Upper lobe of left lung (tissue), 4 donors: ENCODE results near the gene RPE65.
"Not testable (repeated sequence)": the region's sequence is repeated elsewhere in the genome, so short reads cannot be mapped to it uniquely, and the experiment has no call there.

Experiments
- CTCF ChIP-seq, 6 experiments: fragments of 450-650 bp in 4 of 6; fragments of 200-600 bp in 2 of 6; sonication (generic) in 2 of 6; IDR thresholded peaks; one replicate each; pipeline ENCODE4 v1.5.1; 2016 to 2019; ENCODE audit warnings: antibody characterized with exemption in 6 of 6
- EP300 ChIP-seq, 4 donors: sonication (generic); formaldehyde crosslinking; IDR thresholded peaks; one replicate each; pipeline ENCODE4 v1.5.1; 2017; ENCODE audit warnings: antibody characterized with exemption in 4 of 4, control low read depth in 2 of 4
- POLR2A ChIP-seq, 4 donors: fragments of 450-650 bp; IDR thresholded peaks; one replicate each; pipeline ENCODE4 v1.5.1; 2016 to 2017; ENCODE audit warnings: antibody characterized with exemption in 4 of 4, mild to moderate bottlenecking in 2 of 4

- not testable (repeated sequence) for TF ChIP-seq CTCF, POLR2A, EP300 (IDR thresholded peaks at IDR 0.05)
Observed at GRCh38 chr1:68385798-68386524, 63.8 kb downstream of the RPE65 start.
